C4-2B (cell line): ENCODE measurements around the gene AQP4.

Experiments
- CTCF ChIP-seq: fragments of 450-650 bp; conservative IDR thresholded peaks from 2 replicates; pipeline ENCODE4 v1.5.1; 2017; ENCODE audit warnings: mild to moderate bottlenecking
- ZFX ChIP-seq: fragments of 450-650 bp; IDR thresholded peaks from 2 replicates; pipeline ENCODE4 v1.6.1; 2017

- TF ChIP-seq CTCF (no peak), ZFX (no peak)
Observed at GRCh38 chr18:26818461-26818860, 47.0 kb downstream of the AQP4 start.
